H9 (cell line): Measurements from ENCODE around the gene PTBP3. TPM values are rescaled to one million over a fixed set of nuclear protein-coding genes. Genes with fewer than 3 reads are reported as not detected.

Source experiments
- DNase-seq: peaks from one replicate; pipeline ENCODE4 v3.0.0-alpha.2; 2017
- H2AFZ ChIP-seq: one replicate; pipeline ENCODE4 v1.6.1; 2013; ENCODE audit warnings: mild to moderate bottlenecking, low read length, control low read depth, moderate library complexity
- H2AK5ac ChIP-seq: 2 replicates; pipeline ENCODE4 v1.6.1; 2013; ENCODE audit warnings: low read length, control low read depth, mixed read lengths; ENCODE audit not compliant: insufficient read length
- H2BK120ac ChIP-seq: one replicate; pipeline ENCODE4 v1.6.1; 2013; ENCODE audit warnings: low read depth, mild to moderate bottlenecking, low read length, control low read depth, inconsistent platforms; ENCODE audit not compliant: poor library complexity, severe bottlenecking
- H2BK12ac ChIP-seq: 2 replicates; pipeline ENCODE4 v1.6.1; 2013; ENCODE audit warnings: low read length, control low read depth, mixed read lengths, low read depth; ENCODE audit not compliant: insufficient read length
- H2BK15ac ChIP-seq: 2 replicates; pipeline ENCODE4 v1.6.1; 2013; ENCODE audit warnings: low read depth, low read length, control low read depth
- H2BK20ac ChIP-seq: one replicate; pipeline ENCODE4 v1.6.1; 2013; ENCODE audit warnings: low read depth, mild to moderate bottlenecking, low read length, control low read depth, inconsistent platforms; ENCODE audit not compliant: poor library complexity, severe bottlenecking
- H2BK5ac ChIP-seq: 2 replicates; pipeline ENCODE4 v1.6.1; 2013; ENCODE audit warnings: low read length, control low read depth, mixed read lengths; ENCODE audit not compliant: insufficient read length
- H3K14ac ChIP-seq: 2 replicates; pipeline ENCODE4 v1.6.1; 2013; ENCODE audit warnings: low read length, control low read depth; ENCODE audit not compliant: insufficient read depth
- H3K18ac ChIP-seq: 2 replicates; pipeline ENCODE4 v1.6.1; 2013; ENCODE audit warnings: low read depth, mild to moderate bottlenecking, mixed read lengths, low read length, control low read depth; ENCODE audit not compliant: insufficient read length
- H3K23ac ChIP-seq: 2 replicates; pipeline ENCODE4 v1.6.1; 2013; ENCODE audit warnings: low read length, control low read depth, mixed read lengths, low read depth; ENCODE audit not compliant: insufficient read length
- H3K23me2 ChIP-seq: 2 replicates; pipeline ENCODE4 v1.6.1; 2013; ENCODE audit warnings: low read depth, mild to moderate bottlenecking, mixed read lengths, low read length, control low read depth; ENCODE audit not compliant: insufficient read length, poor library complexity, severe bottlenecking
- H3K27ac ChIP-seq: 2 replicates; pipeline ENCODE4 v1.5.1; 2013; ENCODE audit warnings: low read length, control low read depth, mixed read lengths, low read depth; ENCODE audit not compliant: insufficient read length
- H3K27me3 ChIP-seq: 2 replicates; pipeline ENCODE4 v1.6.1; 2013; ENCODE audit warnings: low read length, control low read depth, inconsistent platforms; ENCODE audit not compliant: insufficient read depth
- H3K4ac ChIP-seq: 2 replicates; pipeline ENCODE4 v1.6.1; 2013; ENCODE audit warnings: low read depth, mild to moderate bottlenecking, control low read depth, inconsistent platforms, low read length, moderate library complexity
- H3K4me1 ChIP-seq: 2 replicates; pipeline ENCODE4 v1.6.1; 2013; ENCODE audit warnings: low read length, control low read depth, inconsistent platforms; ENCODE audit not compliant: insufficient read depth
- H3K4me2 ChIP-seq: 2 replicates; pipeline ENCODE4 v1.6.1; 2013; ENCODE audit warnings: low read length, control low read depth, mixed read lengths; ENCODE audit not compliant: insufficient read length, insufficient read depth
- H3K56ac ChIP-seq: 2 replicates; pipeline ENCODE4 v1.6.1; 2013; ENCODE audit warnings: low read depth, mild to moderate bottlenecking, mixed read lengths, low read length, control low read depth; ENCODE audit not compliant: insufficient read length
- H3K79me1 ChIP-seq: 2 replicates; pipeline ENCODE4 v1.6.1; 2013; ENCODE audit warnings: low read depth, mild to moderate bottlenecking, moderate library complexity, low read length, control low read depth, inconsistent platforms; ENCODE audit not compliant: insufficient read depth, poor library complexity, severe bottlenecking
- H3K79me2 ChIP-seq: 2 replicates; pipeline ENCODE4 v1.6.1; 2013; ENCODE audit warnings: low read length, control low read depth, inconsistent platforms; ENCODE audit not compliant: insufficient read depth
- H3K9ac ChIP-seq: 2 replicates; pipeline ENCODE4 v1.6.1; 2013; ENCODE audit warnings: low read length, control low read depth, mixed read lengths; ENCODE audit not compliant: insufficient read length; ENCODE audit errors: extremely low read depth
- H3K9me3 ChIP-seq: one replicate; pipeline ENCODE4 v1.6.1; 2013; ENCODE audit warnings: low read depth, low read length, inconsistent platforms; ENCODE audit not compliant: control insufficient read depth
- H3T11ph ChIP-seq: one replicate; pipeline ENCODE4 v1.6.1; 2013; ENCODE audit warnings: mild to moderate bottlenecking, low read length, control low read depth, inconsistent platforms
- H4K20me1 ChIP-seq: one replicate; pipeline ENCODE4 v1.6.1; 2013; ENCODE audit not compliant: control insufficient read depth, insufficient read length, insufficient read depth
- H4K5ac ChIP-seq: 2 replicates; pipeline ENCODE4 v1.6.1; 2013; ENCODE audit warnings: low read depth, mild to moderate bottlenecking, mixed read lengths, low read length, control low read depth; ENCODE audit not compliant: insufficient read length
- H4K8ac ChIP-seq: replicated peaks from 2 replicates; pipeline ENCODE4 v1.6.1; 2013; ENCODE audit warnings: low read length, control low read depth, mixed read lengths, low read depth; ENCODE audit not compliant: insufficient read length
- H4K91ac ChIP-seq: 2 replicates; pipeline ENCODE4 v1.6.1; 2013; ENCODE audit warnings: low read depth, mild to moderate bottlenecking, moderate library complexity, mixed read lengths, low read length, control low read depth; ENCODE audit not compliant: insufficient read length
- H3K27ac Mint-ChIP-seq, 3 experiments: 2 replicates in 2 of 3; 3 replicates in 1 of 3; pipeline ENCODE4 v1.8.0; 2020 to 2021; ENCODE audit warnings: mixed read lengths in 3 of 3, mild to moderate bottlenecking in 1 of 3, moderate library complexity in 1 of 3
- H3K27me3 Mint-ChIP-seq: 2 replicates; pipeline ENCODE4 v1.8.0; 2021; ENCODE audit warnings: low read depth, mild to moderate bottlenecking, moderate library complexity, mixed read lengths
- H3K36me3 Mint-ChIP-seq, 3 experiments: 2 replicates in 2 of 3; 3 replicates in 1 of 3; pipeline ENCODE4 v1.8.0; 2020 to 2021; ENCODE audit warnings: low read depth in 3 of 3, mixed read lengths in 3 of 3; ENCODE audit not compliant: insufficient read depth in 1 of 3
- H3K4me1 Mint-ChIP-seq, 2 experiments: 2 replicates each; pipeline ENCODE4 v1.8.0; 2020; ENCODE audit warnings: mixed read lengths in 2 of 2
- H3K4me3 Mint-ChIP-seq, 2 experiments: 2 replicates in 1 of 2; 3 replicates in 1 of 2; pipeline ENCODE4 v1.8.0; 2020 to 2021; ENCODE audit warnings: mild to moderate bottlenecking in 2 of 2, mixed read lengths in 2 of 2, moderate library complexity in 1 of 2
- H3K9me3 Mint-ChIP-seq, 2 experiments: 2 replicates in 1 of 2; 3 replicates in 1 of 2; pipeline ENCODE4 v1.8.0; 2020; ENCODE audit warnings: mild to moderate bottlenecking in 2 of 2, mixed read lengths in 2 of 2, moderate library complexity in 1 of 2
- total RNA-seq: library from RNA; stranded (reverse); gene quantifications from 2 replicates; pipeline ENCODE4 v1.2.1, GENCODE V29; 2021
- TF ChIP-seq, protein P1 (sequence below): fragments of 200-600 bp; sonication (generic); conservative IDR thresholded peaks from 3 replicates; pipeline ENCODE4 v1.8.0; 2021; ENCODE audit warnings: antibody characterized with exemption, mild to moderate bottlenecking

The PTBP3 gene
- total RNA-seq, 1 experiment from 2014 or later: 89.5 TPM

DNA sequence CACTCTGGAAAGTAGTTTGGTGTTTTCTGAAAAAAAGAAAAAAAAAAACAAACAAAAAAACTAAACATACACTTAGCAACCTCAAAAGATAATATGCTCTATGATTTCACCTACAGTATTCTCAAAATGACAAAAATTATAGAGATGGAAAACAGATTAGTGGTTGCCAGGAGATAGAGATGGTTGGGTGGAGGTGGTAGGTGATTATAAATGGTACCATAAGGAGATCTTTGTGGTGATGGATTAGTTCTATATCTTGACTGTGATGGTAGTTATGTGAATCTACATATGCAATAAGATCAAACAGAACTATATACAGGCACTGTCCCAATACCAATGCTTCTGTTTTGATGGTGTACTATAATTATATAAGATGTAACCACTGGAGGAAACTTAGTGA lies 32.0 kb downstream of the PTBP3 start:
- H3K79me2 ChIP-seq: peaks cover 5% of the 10 kb centered on the region; the same call in 1 of the 2 replicates

More for the DNA sequence above, 32.0 kb downstream of the PTBP3 start:
- no peak overlapping the region for H3K27ac ChIP-seq
- no peak overlapping the region for H4K5ac ChIP-seq
- no peak overlapping the region for H4K8ac ChIP-seq
- peaks cover 12% of the 10 kb centered on the region in 2 experiments for H3K4me1 Mint-ChIP-seq
- no peak overlapping the region for H2BK20ac ChIP-seq
- no peak overlapping the region for H3K27ac Mint-ChIP-seq
- no peak overlapping the region for H4K91ac ChIP-seq
- no peak overlapping the region for H2BK15ac ChIP-seq
- peaks cover 3% of the 10 kb centered on the region for H3K79me1 ChIP-seq
- H3K23me2 ChIP-seq: no peaks in the 10 kb centered on the region
- no peak overlapping the region for H3K23ac ChIP-seq
- no peak overlapping the region for H3T11ph ChIP-seq
- DNase-seq: no peak
- H3K56ac ChIP-seq: no peak overlapping the region
- H4K20me1 ChIP-seq: peaks cover 2% of the 10 kb centered on the region
- no peak overlapping the region for H2BK5ac ChIP-seq
- H3K27me3 Mint-ChIP-seq: no peaks in the 10 kb centered on the region
- H3K4ac ChIP-seq: no peak overlapping the region
- H2BK12ac ChIP-seq: no peak overlapping the region
- no peak overlapping the region for H2AFZ ChIP-seq
- H3K4me1 ChIP-seq: no peaks in the 10 kb centered on the region
- TF ChIP-seq, protein P1, sequence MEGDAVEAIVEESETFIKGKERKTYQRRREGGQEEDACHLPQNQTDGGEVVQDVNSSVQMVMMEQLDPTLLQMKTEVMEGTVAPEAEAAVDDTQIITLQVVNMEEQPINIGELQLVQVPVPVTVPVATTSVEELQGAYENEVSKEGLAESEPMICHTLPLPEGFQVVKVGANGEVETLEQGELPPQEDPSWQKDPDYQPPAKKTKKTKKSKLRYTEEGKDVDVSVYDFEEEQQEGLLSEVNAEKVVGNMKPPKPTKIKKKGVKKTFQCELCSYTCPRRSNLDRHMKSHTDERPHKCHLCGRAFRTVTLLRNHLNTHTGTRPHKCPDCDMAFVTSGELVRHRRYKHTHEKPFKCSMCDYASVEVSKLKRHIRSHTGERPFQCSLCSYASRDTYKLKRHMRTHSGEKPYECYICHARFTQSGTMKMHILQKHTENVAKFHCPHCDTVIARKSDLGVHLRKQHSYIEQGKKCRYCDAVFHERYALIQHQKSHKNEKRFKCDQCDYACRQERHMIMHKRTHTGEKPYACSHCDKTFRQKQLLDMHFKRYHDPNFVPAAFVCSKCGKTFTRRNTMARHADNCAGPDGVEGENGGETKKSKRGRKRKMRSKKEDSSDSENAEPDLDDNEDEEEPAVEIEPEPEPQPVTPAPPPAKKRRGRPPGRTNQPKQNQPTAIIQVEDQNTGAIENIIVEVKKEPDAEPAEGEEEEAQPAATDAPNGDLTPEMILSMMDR: no peak
- peaks cover 0 to 4% (median 0%) of the 10 kb centered on the region in 3 experiments; a peak in 2 of 7 replicates for H3K36me3 Mint-ChIP-seq
- H3K9me3 Mint-ChIP-seq: no peaks in the 10 kb centered on the region
- no peak overlapping the region for H3K4me3 Mint-ChIP-seq
- H2BK120ac ChIP-seq: no peak overlapping the region
- no peaks in the 10 kb centered on the region for H3K9me3 ChIP-seq
- no peak overlapping the region for H3K18ac ChIP-seq
- no peak overlapping the region for H3K9ac ChIP-seq
- no peak overlapping the region for H2AK5ac ChIP-seq
- H3K14ac ChIP-seq: no peak overlapping the region
- no peak overlapping the region for H3K4me2 ChIP-seq
- no peaks in the 10 kb centered on the region for H3K27me3 ChIP-seq
